Sigmoid colon (tissue), 7 donors: ENCODE measurements around the gene OR5P2. TPM values are rescaled to one million over a fixed set of nuclear protein-coding genes. Genes with fewer than 3 reads are reported as not detected.
"Not testable (repeated sequence)": the region's sequence is repeated elsewhere in the genome, so short reads cannot be mapped to it uniquely, and the experiment has no call there.

ENCODE experiments used
- DNase-seq: peaks from one replicate; pipeline ENCODE4 v3.0.0-alpha.2; 2019
- H3K27ac ChIP-seq, 4 donors: fragments of 200-600 bp; sonication (generic); one replicate each; pipeline ENCODE4 v1.5.1; 2016 to 2019; ENCODE audit warnings: mild to moderate bottlenecking in 1 of 4
- H3K27me3 ChIP-seq, 3 donors: fragments of 200-600 bp; sonication (generic); one replicate each; pipeline ENCODE4 v1.5.1; 2019; ENCODE audit warnings: mild to moderate bottlenecking in 1 of 3
- H3K36me3 ChIP-seq, 4 donors: fragments of 200-600 bp; sonication (generic); one replicate each; pipeline ENCODE4 v1.5.1; 2016 to 2019
- H3K4me1 ChIP-seq, 4 donors: fragments of 200-600 bp; sonication (generic); one replicate each; pipeline ENCODE4 v1.5.1; 2017 to 2019
- H3K4me3 ChIP-seq, 4 donors: fragments of 200-600 bp; sonication (generic); one replicate each; pipeline ENCODE4 v1.5.1; 2017 to 2019; ENCODE audit warnings: mild to moderate bottlenecking in 2 of 4, moderate library complexity in 1 of 4
- H3K9me3 ChIP-seq, 4 donors: fragments of 200-600 bp in 3 of 4; sonication (generic) in 3 of 4; one replicate each; pipeline versions ENCODE4 v1.5.1 to v1.6.1; 2013 to 2019
- CTCF ChIP-seq, 4 experiments: fragments of 450-650 bp in 3 of 4; fragments of 200-600 bp in 1 of 4; IDR thresholded peaks; one replicate each; pipeline ENCODE4 v1.5.1; 2016 to 2019; ENCODE audit warnings: antibody characterized with exemption in 4 of 4, mild to moderate bottlenecking in 3 of 4, moderate library complexity in 2 of 4
- EP300 ChIP-seq, 4 donors: sonication (generic); formaldehyde crosslinking; IDR thresholded peaks; one replicate each; pipeline ENCODE4 v1.6.1; 2017; ENCODE audit warnings: antibody characterized with exemption in 4 of 4
- POLR2A ChIP-seq, 2 donors: fragments of 450-650 bp; IDR thresholded peaks; one replicate each; pipeline ENCODE4 v1.6.1; 2016; ENCODE audit warnings: antibody characterized with exemption in 2 of 2, mild to moderate bottlenecking in 2 of 2, moderate library complexity in 2 of 2
- POLR2AphosphoS5 ChIP-seq, 4 donors: sonication (generic); formaldehyde crosslinking; IDR thresholded peaks; one replicate each; pipeline ENCODE4 v1.6.1; 2017; ENCODE audit warnings: antibody characterized with exemption in 4 of 4
- WGBS, 2 donors: extraction: QIAGEN DNeasy Blood & Tissue Kit; methylation state at CpG; one replicate each; pipeline ENCODE4 v1.1.7; 2013; 5-methylcytosine and 5-hydroxymethylcytosine counted together
- intact Hi-C: fragments of 100-400 bp; cut with DNase I; formaldehyde crosslinking; loops from one replicate; pipeline ENCODE4 v1.15.1; 2023
- polyA plus RNA-seq, 3 donors: library from polyadenylated mRNA; stranded (reverse); fragments of 200-250 nt; gene quantifications; one replicate each; pipeline ENCODE4 v1.2.3, GENCODE V29; 2013
- total RNA-seq, 4 donors: library from RNA; depleted of rRNA; stranded (reverse); fragments of >200 nt; gene quantifications; one replicate each; pipeline ENCODE4 v1.1.0, GENCODE V29; 2016
- donor health status: healthy with polysubstance abuse.
- donor health status: Bipolar disorder and iron deficiency.
- donor health status: healthy.

Gene OR5P2
- total and polyA plus RNA-seq, 7 donors = not detected

DNA sequence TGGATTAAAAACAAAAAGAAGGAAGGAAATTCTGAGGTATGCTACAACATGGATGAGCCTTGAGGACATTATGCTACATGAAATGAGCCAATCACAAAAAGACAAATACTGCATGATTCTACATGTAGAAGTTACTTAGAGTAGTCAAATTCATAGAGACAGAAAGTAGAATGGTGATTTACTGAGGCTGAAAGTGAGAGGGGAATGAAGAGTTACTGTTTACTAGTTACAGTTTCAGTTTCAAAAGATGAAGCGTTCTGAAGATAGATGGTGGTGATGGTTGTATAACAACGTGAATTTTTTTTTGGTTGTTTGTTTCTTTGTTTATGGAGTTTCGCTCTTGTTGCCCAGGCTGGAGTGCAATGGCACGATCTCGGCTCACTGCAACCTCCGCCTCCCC, 9.5 kb downstream of the OR5P2 start:
- intact Hi-C loops = no loop called here
- 72 to 79% methylated on average over 6 of the region's 6 CpGs for WGBS, 2 donors
- TF ChIP-seq POLR2A (IDR thresholded peaks at IDR 0.05) = no peak
- TF ChIP-seq CTCF (IDR thresholded peaks at IDR 0.05) = no peak
- TF ChIP-seq POLR2AphosphoS5 (IDR thresholded peaks at IDR 0.05) = no peak
- no peak for TF ChIP-seq EP300 (IDR thresholded peaks at IDR 0.05)

GRCh38 chr11:7775689-7776088, 21.1 kb downstream of the OR5P2 start:
- no peak overlapping the region for H3K4me3 ChIP-seq
- H3K4me1 ChIP-seq = no peaks in the 10 kb centered on the region
- no peaks in the 10 kb centered on the region for H3K27me3 ChIP-seq
- intact Hi-C loops = no loop called here
- H3K36me3 ChIP-seq = no peaks in the 10 kb centered on the region
- DNase-seq = no peak
- H3K27ac ChIP-seq = no peak overlapping the region
- H3K9me3 ChIP-seq = no peaks in the 10 kb centered on the region
- WGBS, 2 donors = 45 to 68% methylated on average over 3 of the region's 3 CpGs
- no peak for TF ChIP-seq POLR2A (IDR thresholded peaks at IDR 0.05)
- TF ChIP-seq CTCF (IDR thresholded peaks at IDR 0.05) = no peak
- TF ChIP-seq EP300 (IDR thresholded peaks at IDR 0.05) = no peak
- no peak for TF ChIP-seq POLR2AphosphoS5 (IDR thresholded peaks at IDR 0.05)

More for the DNA sequence above, 9.5 kb downstream of the OR5P2 start:
- no peaks in the 10 kb centered on the region for H3K4me1 ChIP-seq
- H3K9me3 ChIP-seq = peaks cover 0 to 2% (median 0%) of the 10 kb centered on the region in 4 donors
- no peak overlapping the region for H3K27ac ChIP-seq
- no peak for DNase-seq
- no peaks in the 10 kb centered on the region for H3K36me3 ChIP-seq
- H3K27me3 ChIP-seq = no peaks in the 10 kb centered on the region
- no peak overlapping the region for H3K4me3 ChIP-seq

DNA sequence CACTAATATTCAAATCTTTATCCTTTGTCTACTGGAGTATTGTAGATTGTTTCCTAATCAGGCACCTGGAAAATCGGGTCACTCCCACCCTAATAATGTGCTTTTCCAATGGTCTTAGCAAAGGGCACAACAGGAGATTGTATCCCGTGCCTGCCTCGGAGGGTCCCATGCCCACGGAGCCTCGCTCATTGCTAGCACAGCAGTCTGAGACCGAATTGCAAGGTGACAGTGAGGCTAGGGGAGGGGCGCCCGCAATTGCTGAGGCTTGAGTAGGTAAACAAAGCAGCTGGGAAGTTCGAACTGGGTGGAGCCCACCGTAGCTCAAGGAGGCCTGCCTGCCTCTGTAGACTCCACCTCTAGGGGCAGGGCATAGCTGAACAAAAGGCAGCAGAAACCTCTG, 32.4 kb downstream of the OR5P2 start:
- H3K4me3 ChIP-seq, DNase-seq, H3K27ac ChIP-seq, H3K4me1 ChIP-seq, H3K36me3 ChIP-seq, intact Hi-C loops, H3K27me3 ChIP-seq, H3K9me3 ChIP-seq: not testable (repeated sequence)
- WGBS, 2 donors = 72 to 82% methylated on average over 10 of the region's 10 CpGs

- Histone ChIP-seq H3K27ac (no peak overlapping the region), H3K27me3 (no peaks in the 10 kb centered on the region), H3K9me3 (no peaks in the 10 kb centered on the region), H3K4me3 (no peak overlapping the region), H3K4me1 (no peaks in the 10 kb centered on the region), H3K36me3 (no peaks in the 10 kb centered on the region)
- intact Hi-C loops = no loop called here
- TF ChIP-seq CTCF (IDR thresholded peaks at IDR 0.05) (no peak), EP300 (IDR thresholded peaks at IDR 0.05) (no peak), POLR2A (IDR thresholded peaks at IDR 0.05) (no peak), POLR2AphosphoS5 (IDR thresholded peaks at IDR 0.05) (no peak)
- WGBS, 2 donors = 74 to 84% methylated on average over 2 of the region's 2 CpGs
- DNase-seq = no peak
Observed at GRCh38 chr11:7759010-7759409, 37.7 kb downstream of the OR5P2 start.

DNA sequence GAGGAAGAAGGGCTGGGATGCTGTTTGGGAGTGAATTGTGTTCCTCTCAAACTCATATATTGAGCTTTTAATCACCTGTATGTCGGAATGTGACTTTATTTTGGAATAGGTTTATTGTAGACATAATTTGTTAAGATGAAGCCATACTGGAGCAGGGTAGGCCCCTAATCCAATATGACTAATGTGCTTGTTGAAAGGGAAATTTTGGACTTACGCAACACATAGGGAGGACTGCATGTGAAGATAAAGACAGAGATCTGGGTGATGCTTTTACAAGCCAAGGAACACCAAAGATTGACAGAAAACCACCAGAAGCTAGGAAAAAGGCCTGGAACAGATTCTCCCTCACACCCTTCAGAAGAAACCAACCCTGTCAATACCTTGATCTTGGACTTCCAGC, 47.3 kb downstream of the OR5P2 start:
- no peak for DNase-seq
- intact Hi-C loops = no loop called here
- no peaks in the 10 kb centered on the region for H3K9me3 ChIP-seq
- H3K4me3 ChIP-seq = no peak overlapping the region
- H3K4me1 ChIP-seq = no peaks in the 10 kb centered on the region
- H3K27ac ChIP-seq = no peak overlapping the region
- no peaks in the 10 kb centered on the region for H3K36me3 ChIP-seq
- TF ChIP-seq CTCF (IDR thresholded peaks at IDR 0.05) (no peak), POLR2AphosphoS5 (IDR thresholded peaks at IDR 0.05) (no peak), EP300 (IDR thresholded peaks at IDR 0.05) (no peak), POLR2A (IDR thresholded peaks at IDR 0.05) (no peak)
- WGBS, 2 donors = 87 to 91% methylated on average over 2 of the region's 2 CpGs
- H3K27me3 ChIP-seq = no peaks in the 10 kb centered on the region

Other genes with a start within 250 kb of the OR5P2 start
- 1 to 10 TPM; 1.4 to 4.6 (median 3.1) TPM for gene CYB5R2, start 123.4 kb downstream of the OR5P2 start, total RNA-seq
- 1 to 10 TPM; 3.0 to 7.8 (median 6.7) TPM for gene CYB5R2, start 123.4 kb downstream of the OR5P2 start, polyA plus RNA-seq
- gene OVCH2, start 90.5 kb downstream of the OR5P2 start, total RNA-seq = not detected
- gene OVCH2, start 90.5 kb downstream of the OR5P2 start, polyA plus RNA-seq = not detected
- not detected for gene OR5P3, start 33.9 kb upstream of the OR5P2 start, total RNA-seq
- gene OR5P3, start 33.9 kb upstream of the OR5P2 start, polyA plus RNA-seq = not detected
- gene OR10A6, start 134.3 kb upstream of the OR5P2 start, total RNA-seq = not detected
- gene OR10A6, start 134.3 kb upstream of the OR5P2 start, polyA plus RNA-seq = not detected
- gene OR10A3, start 144.8 kb upstream of the OR5P2 start, total RNA-seq = not detected
- not detected for gene OR10A3, start 144.8 kb upstream of the OR5P2 start, polyA plus RNA-seq
- not detected for gene NLRP10, start 168.5 kb upstream of the OR5P2 start, total RNA-seq
- not detected for gene NLRP10, start 168.5 kb upstream of the OR5P2 start, polyA plus RNA-seq
- 100 to 1,000 TPM; 210 to 233 (median 224) TPM for gene EIF3F, start 190.4 kb upstream of the OR5P2 start, total RNA-seq
- gene EIF3F, start 190.4 kb upstream of the OR5P2 start, polyA plus RNA-seq = 100 to 1,000 TPM; 192 to 540 (median 442) TPM